LNCAP (cell line): ENCODE results near the gene LGALS3.

ENCODE experiments used
- CTCF ChIP-seq: fragments of 450-650 bp; IDR thresholded peaks from 2 replicates; pipeline ENCODE4 v1.5.1; 2017; ENCODE audit warnings: mild to moderate bottlenecking

Gene LGALS3

GRCh38 chr14:55188686-55189295, 59.7 kb downstream of the LGALS3 start:
- TF ChIP-seq CTCF: no peak

- no peak for TF ChIP-seq CTCF
These were observed 61.8 kb downstream of the LGALS3 start for GRCh38 chr14:55190906-55191202.

DNA sequence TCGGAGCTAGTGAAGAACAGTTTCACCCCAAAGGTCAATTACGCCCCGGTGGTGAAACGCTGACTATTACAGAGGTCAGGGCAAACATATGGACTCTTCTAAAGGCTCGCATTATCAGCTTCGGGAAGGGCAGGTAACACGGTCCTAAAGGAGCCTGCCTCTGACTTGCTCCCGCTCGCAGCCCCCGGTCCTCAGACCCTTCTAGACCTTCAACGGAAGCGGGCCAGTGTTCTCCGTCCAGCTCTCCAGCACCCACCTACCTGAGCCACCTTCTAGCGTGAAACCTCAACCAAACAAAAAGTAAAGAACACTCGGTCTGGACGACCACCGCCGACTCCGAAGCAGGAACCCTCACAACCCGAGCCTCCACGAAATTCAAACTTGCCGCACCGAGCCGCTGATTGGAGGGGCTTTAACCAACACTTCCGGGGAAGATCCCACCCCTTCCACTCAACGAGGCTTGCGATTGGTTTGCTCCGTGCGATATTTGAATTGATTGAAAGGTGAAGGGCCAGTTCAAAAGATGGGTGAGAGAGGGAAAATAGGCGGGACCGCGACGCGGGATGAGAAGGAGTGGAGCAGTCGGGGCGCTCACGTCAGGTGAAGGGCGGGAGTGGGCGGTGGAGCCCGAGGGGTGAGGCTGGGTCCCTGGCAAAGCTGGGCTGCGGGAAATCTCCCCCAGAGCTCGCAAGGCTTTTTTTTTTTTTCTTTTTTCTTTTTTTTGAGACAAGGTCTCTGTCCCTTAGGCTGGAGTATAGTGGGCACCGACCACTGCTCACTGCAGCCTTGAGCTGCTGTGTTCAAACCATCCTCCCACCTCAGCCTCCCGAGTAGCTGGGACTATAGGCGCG, 62.4 kb downstream of the LGALS3 start, which contains the start of gene DLGAP5:
Gene DLGAP5, minus strand, starts transcription at position 383 of the 851 bp plus-strand sequence. CDS start 2,406 bp downstream, outside the sequence.
- TF ChIP-seq CTCF: no peak

GRCh38 chr14:55192054-55192621, 63.1 kb downstream of the LGALS3 start:
- no peak for TF ChIP-seq CTCF

DNA sequence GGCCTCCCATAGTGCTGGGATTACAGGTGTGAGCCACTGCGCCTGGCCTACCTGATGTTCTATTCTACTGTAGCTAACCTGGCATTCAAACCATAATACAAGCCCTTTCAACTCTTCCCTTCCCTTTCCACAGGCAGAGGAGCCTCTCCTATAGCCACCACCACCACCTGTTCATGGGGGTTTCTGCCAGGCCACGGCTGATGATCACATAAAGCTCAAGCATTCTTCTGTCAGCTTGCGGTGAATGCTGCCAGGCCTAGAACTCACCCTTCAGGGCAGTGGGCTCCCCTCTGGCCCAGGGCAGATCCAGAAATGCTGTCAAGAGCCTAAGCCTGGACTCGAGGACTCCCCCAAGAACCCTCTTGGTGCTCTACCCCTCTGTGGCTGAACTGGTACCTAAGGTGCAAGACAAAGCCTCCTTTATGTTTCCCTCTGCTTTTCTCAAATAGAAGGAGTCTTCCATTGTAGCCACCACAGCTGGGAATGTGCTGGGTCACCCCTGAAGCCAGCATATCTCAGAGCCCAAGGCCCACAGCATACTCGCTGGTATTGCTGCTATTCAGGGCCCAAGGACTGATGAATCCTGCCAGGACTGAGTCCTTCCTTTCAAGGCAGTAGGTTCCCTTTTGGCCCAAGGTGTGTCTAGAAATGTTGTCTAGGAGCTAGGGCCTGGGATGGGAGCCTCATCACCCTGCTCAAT, 65.8 kb downstream of the LGALS3 start:
- no peak for TF ChIP-seq CTCF
